GM20000 (cell line): Measurements from ENCODE around the gene PRPF8.
A peak's percentile ranks its signal among the peaks of the same experiment; 100 is the strongest.

Experiments used
- DNase-seq: peaks from one replicate; pipeline ENCODE4 v3.0.0; 2012; ENCODE audit warnings: low spot score
- TF ChIP-seq, protein P1 (sequence below): IDR thresholded peaks from 2 replicates; pipeline ENCODE4 v1.5.1; 2012; ENCODE audit warnings: mild to moderate bottlenecking, control low read depth; ENCODE audit errors: extremely low read depth, missing control alignments

Gene PRPF8

DNA sequence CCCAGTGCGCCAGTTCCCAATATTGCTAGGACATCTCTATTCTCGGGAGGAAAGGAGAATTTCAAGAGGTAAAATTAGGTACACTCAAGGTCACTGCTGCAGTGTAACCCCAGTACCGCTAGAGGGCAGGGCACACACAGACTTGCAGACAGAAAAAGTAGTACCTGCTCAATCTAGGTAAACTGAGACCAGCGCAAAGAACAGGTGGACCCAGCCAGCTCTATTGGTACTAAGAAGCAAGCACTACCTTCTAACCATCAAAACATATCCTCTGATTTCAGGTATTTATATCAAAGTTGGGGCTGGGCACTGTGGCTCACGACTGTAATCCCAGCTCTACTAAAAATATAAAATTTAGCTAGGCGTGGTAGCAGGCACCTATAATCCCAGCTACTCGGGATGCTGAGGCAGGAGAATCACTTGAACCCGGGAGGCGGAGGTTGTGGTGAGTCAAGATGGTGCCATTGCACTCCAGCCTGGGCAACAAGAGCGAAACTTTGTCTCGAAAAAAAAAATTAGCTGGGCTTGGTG, 36.3 kb upstream of the PRPF8 start:
- TF ChIP-seq, protein P1, sequence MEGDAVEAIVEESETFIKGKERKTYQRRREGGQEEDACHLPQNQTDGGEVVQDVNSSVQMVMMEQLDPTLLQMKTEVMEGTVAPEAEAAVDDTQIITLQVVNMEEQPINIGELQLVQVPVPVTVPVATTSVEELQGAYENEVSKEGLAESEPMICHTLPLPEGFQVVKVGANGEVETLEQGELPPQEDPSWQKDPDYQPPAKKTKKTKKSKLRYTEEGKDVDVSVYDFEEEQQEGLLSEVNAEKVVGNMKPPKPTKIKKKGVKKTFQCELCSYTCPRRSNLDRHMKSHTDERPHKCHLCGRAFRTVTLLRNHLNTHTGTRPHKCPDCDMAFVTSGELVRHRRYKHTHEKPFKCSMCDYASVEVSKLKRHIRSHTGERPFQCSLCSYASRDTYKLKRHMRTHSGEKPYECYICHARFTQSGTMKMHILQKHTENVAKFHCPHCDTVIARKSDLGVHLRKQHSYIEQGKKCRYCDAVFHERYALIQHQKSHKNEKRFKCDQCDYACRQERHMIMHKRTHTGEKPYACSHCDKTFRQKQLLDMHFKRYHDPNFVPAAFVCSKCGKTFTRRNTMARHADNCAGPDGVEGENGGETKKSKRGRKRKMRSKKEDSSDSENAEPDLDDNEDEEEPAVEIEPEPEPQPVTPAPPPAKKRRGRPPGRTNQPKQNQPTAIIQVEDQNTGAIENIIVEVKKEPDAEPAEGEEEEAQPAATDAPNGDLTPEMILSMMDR, result peak; percentile 96
- peak; percentile 59 for DNase-seq

DNA sequence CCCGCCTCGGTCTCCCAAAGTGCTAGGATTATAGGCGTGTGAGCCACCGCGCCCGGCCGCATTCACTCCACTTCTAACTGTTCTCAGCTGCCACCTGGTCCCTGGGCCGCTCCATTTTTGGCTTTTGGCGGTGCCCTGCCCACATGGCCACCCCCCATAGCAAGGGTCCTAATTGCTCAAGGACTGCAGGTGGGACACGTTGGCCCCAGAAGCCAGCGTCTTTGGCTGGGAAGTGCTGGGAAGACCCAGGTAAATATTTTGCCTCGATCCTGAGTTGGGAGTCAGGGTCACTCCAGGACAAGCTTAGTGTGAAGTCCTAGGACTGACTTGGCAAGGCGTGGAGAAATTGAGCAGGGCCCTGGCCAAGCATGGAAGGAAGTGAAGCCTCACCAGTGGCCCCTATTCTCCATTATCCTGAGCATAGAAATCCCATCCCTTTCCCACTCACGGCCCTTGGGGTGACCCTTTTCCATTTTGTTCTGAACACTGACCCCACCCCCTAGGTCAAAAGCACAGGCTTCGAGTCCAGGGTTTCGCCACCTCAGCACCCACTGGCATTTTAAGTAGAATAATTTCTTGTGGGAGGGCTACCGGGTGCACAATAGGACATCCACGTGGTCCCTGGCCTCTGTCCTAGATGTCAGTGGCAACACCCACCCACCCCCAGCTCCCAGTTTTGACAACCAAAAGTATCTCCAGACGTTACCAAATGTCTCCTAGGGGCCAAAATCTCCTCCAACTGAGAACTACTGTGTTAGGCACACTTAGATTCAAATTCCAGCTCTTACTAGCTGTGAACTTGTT, 33.9 kb upstream of the PRPF8 start:
- TF ChIP-seq, protein P1, result no peak
- DNase-seq, result no peak

DNA sequence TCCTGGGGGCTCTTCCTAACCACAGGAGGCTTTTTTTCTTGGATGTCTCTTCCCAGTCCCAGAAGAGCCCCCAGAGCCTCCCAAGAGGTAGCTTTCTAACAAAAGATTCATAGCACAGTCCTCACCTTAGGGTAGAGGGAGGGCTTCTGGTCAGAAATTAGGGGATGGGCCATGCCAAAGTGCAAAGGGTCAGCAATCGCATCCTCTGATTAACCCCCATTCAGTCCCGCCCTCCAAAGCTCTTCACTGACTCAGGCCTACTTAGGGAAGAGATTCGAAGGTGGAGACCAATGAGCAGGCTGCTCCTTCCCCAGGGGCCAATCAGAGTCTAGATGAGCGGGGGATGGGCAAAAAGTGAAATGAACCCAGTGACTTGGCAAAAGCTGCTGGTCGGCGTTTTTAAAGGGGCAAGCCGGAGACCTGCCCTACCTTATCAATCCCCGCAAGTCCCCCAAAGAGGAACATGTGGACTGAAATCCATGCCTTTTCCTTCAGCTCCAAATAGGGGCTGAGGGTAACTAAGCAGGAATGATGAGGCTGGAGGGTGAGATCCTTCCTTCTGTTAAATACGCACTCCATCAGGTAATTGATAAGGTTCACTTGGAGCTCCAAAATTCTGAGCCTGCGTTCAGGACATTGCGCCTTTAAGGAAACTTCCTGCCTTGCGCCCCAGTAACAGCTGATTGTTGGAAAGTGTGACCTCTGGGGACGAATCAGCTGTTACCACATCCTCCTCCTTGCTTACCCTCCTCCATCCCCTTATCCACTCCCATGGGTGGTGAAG, 32.4 kb upstream of the PRPF8 start:
- DNase-seq, result peak; percentile 92
- TF ChIP-seq, protein P1, result no peak

DNA sequence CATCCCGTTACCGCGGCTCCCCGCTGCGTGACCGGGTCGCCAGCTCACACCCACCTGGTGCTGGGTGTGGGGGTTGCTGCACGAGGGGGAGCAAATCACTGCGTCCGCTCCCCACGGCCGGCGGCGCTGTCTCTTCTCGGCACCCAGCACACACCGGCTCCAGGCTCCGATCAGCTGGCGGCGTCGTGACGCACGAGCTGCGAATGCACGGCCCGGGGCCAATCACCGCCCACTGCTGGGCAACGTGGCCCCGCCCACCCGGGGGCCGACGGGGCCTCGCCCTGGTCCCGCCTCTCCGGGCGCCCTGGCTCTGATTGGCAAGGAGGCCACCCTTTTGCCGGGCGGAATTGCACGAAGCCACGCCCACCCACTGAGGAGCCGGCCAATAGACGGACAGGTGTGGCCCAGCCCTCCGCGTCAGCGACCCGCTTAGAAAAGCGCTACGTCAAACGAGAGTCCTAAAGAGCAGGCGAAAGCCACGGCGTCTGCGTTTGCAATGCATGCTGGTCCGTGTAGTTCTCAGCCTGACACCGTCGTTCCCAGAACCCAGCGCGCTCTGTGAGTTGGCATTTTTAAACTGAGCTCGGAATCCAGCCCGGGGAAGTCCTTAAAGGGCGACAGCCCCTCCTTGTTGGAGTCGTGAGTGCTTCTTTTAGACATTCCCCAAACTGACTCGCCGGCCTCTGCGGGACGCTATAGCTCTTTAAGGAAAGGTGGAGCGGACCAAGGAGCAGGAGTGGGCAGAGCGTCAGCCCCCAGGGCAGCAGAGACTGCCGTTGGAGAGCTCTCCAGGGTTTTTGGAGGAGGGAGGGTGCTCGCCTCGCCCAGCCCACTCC, 31.6 kb upstream of the PRPF8 start:
- peak; percentile 100 for DNase-seq
- TF ChIP-seq, protein P1, result no peak

DNA sequence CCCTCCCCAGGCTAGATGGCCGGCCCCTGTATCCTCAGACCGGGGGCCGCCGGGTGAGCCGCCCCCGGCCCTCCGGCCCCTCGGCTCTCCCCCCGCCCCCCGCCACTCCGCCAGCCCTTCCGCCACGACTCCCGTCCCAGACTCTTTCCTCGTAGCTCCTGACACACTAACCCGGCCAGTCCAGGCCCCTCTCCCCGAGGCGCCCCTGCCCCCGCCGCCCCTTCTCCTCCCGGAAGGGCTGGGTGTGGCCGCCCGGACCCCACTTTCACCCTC, 31.1 kb upstream of the PRPF8 start:
- peak; percentile 53 for DNase-seq
- TF ChIP-seq, protein P1, result no peak

DNA sequence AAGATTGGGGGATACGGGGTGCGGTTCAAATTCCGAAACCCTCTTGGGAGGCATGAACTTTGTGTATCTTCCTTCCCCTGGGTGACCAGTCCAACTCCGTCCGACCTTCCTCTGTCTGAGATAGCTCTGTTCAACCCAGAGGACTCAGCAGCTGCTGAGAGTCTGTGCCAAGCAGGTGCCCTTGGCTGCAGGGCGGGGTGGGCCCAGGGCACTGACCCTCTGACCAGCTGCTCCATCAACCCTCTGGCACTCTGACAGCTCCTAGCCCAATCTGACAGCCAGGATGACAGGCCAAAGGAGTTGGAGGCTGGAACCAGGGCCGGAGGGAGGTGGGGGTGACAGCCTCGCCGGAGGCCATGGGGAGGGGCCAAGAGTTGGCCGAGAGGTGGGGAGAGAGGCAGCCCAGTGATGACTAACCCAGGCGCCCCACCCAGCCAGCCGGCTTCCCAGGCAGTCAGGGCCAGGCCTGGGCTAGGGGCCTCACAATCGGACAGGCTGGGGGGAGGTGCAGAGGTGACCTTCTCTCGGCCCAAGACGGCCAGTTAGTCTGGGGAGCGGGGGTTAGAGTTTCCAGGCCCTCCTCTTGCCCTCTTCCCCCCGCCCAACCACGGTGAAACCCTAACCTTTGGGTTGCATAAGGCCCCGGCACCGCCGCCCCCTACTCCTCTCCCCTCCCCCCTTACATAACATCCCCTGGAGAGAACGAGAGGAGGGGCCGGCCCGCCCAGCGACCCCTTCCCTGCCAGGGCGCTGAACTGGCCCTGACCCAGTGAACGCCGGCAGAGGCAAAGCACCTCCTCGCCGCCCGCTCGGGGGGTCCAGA, 30.5 kb upstream of the PRPF8 start:
- TF ChIP-seq, protein P1, result no peak

More for the DNA sequence above, 30.5 kb upstream of the PRPF8 start:
- no peak for DNase-seq
